Stimulated activated naive CD8-positive, alpha-beta T cell treated with anti-CD3 and anti-CD28 coated beads, Interleukin-15, amount 100 ng/mL, for 72 hours (primary cell): Measurements from ENCODE around the gene SLBP.
A peak's percentile ranks its signal among the peaks of the same experiment; 100 is the strongest.

ENCODE experiments used
- ATAC-seq: fragments of 150-1000 bp; cut with Tn5 transposase; 2 replicates; pipeline ENCODE4 v1.10.0; 2021; ENCODE audit warnings: mild to moderate bottlenecking, moderate library complexity
- DNase-seq, 2 donors: peaks; one replicate each; pipeline ENCODE4 v3.0.0; 2021 to 2022
- H3K27ac Mint-ChIP-seq, 2 donors: one replicate each; pipeline ENCODE4 v1.8.0; 2022; ENCODE audit warnings: mild to moderate bottlenecking in 2 of 2, mixed read lengths in 2 of 2, moderate library complexity in 2 of 2
- H3K27me3 Mint-ChIP-seq: one replicate; pipeline ENCODE4 v1.8.0; 2022; ENCODE audit warnings: mixed read lengths
- H3K4me1 Mint-ChIP-seq: one replicate; pipeline ENCODE4 v1.8.0; 2022; ENCODE audit warnings: mild to moderate bottlenecking, mixed read lengths
- H3K4me3 Mint-ChIP-seq, 2 donors: one replicate each; pipeline ENCODE4 v1.8.0; 2022; ENCODE audit warnings: mild to moderate bottlenecking in 2 of 2, mixed read lengths in 2 of 2, moderate library complexity in 1 of 2
- H3K9me3 Mint-ChIP-seq, 2 donors: one replicate each; pipeline ENCODE4 v1.8.0; 2022; ENCODE audit warnings: mixed read lengths in 2 of 2

The SLBP gene

GRCh38 chr4:1723131-1723801 is 11.1 kb upstream of the SLBP start:
- ATAC-seq = peak; percentile 35
- Mint-ChIP-seq H3K4me3 (peak overlapping the region; percentile 98 to 99), H3K27ac (peak overlapping the region; percentile 97 to 99), H3K27me3 (no peaks in the 10 kb centered on the region), H3K9me3 (no peaks in the 10 kb centered on the region), H3K4me1 (peaks cover 82% of the 10 kb centered on the region)
- DNase-seq = peak; percentile 54 to 69

- Mint-ChIP-seq H3K9me3 (no peaks in the 10 kb centered on the region), H3K27ac (peak overlapping the region; percentile 97 to 99), H3K27me3 (no peaks in the 10 kb centered on the region), H3K4me1 (peaks cover 82% of the 10 kb centered on the region), H3K4me3 (peak overlapping the region; percentile 98 to 99)
- DNase-seq (no peak), ATAC-seq (peak; percentile 0)
These were observed 10.5 kb upstream of the SLBP start for GRCh38 chr4:1722551-1723118.

GRCh38 chr4:1721666-1722550 is 9.8 kb upstream of the SLBP start:
- no peaks in the 10 kb centered on the region for H3K27me3 Mint-ChIP-seq
- H3K9me3 Mint-ChIP-seq = no peaks in the 10 kb centered on the region
- DNase-seq (no peak), ATAC-seq (peak; percentile 3)
- peaks cover 79% of the 10 kb centered on the region for H3K4me1 Mint-ChIP-seq
- H3K27ac Mint-ChIP-seq = peak overlapping the region; percentile 97 to 99
- H3K4me3 Mint-ChIP-seq = peak overlapping the region; percentile 98 to 99

GRCh38 chr4:1721003-1721665 is 9.0 kb upstream of the SLBP start, which contains the start of the genes TACC3 and TMEM129:
TSS of gene TACC3 (plus strand) at chr4:1721521. CDS start at chr4:1723422, 1,901 bp downstream.
TSS of gene TMEM129 (minus strand) at chr4:1721323. CDS start at chr4:1720837, 486 bp downstream.
- Mint-ChIP-seq H3K4me3 (peak within 1 kb of the TSS; percentile 98 to 99), H3K27me3 (no peaks in the 10 kb centered on the region), H3K9me3 (no peaks in the 10 kb centered on the region), H3K27ac (peak within 1 kb of the TSS; percentile 98 to 99), H3K4me1 (peaks cover 79% of the 10 kb centered on the region)
- DNase-seq (peak; percentile 93 to 96), ATAC-seq (peak; percentile 88)

- peak overlapping the region; percentile 98 for H3K27ac Mint-ChIP-seq
- H3K4me3 Mint-ChIP-seq = peak overlapping the region; percentile 94 to 98
- H3K9me3 Mint-ChIP-seq = no peaks in the 10 kb centered on the region
- DNase-seq (peak; percentile 51 to 66), ATAC-seq (peak; percentile 41)
- peaks cover 83% of the 10 kb centered on the region for H3K4me1 Mint-ChIP-seq
- no peaks in the 10 kb centered on the region for H3K27me3 Mint-ChIP-seq
These were observed 8.3 kb upstream of the SLBP start for GRCh38 chr4:1720163-1720983.

- Mint-ChIP-seq H3K27ac (no peak overlapping the region), H3K9me3 (no peaks in the 10 kb centered on the region), H3K4me1 (peaks cover 83% of the 10 kb centered on the region), H3K4me3 (no peak overlapping the region), H3K27me3 (no peaks in the 10 kb centered on the region)
- ATAC-seq (no peak), DNase-seq (no peak)
These were observed 6.2 kb upstream of the SLBP start for GRCh38 chr4:1718095-1718850.

- peak overlapping the region in 1 of 2 donors; percentile 80 for H3K27ac Mint-ChIP-seq
- peaks cover 79% of the 10 kb centered on the region for H3K4me1 Mint-ChIP-seq
- H3K27me3 Mint-ChIP-seq = no peaks in the 10 kb centered on the region
- no peaks in the 10 kb centered on the region for H3K9me3 Mint-ChIP-seq
- ATAC-seq (no peak), DNase-seq (no peak)
- H3K4me3 Mint-ChIP-seq = no peak overlapping the region
These were observed 5.3 kb upstream of the SLBP start for GRCh38 chr4:1717129-1718094.

- ATAC-seq (no peak), DNase-seq (no peak)
- H3K27ac Mint-ChIP-seq = peak overlapping the region in 1 of 2 donors; percentile 12
- no peaks in the 10 kb centered on the region for H3K9me3 Mint-ChIP-seq
- no peaks in the 10 kb centered on the region for H3K27me3 Mint-ChIP-seq
- H3K4me1 Mint-ChIP-seq = peaks cover 76% of the 10 kb centered on the region
- peak overlapping the region; percentile 42 to 45 for H3K4me3 Mint-ChIP-seq
These were observed 4.2 kb upstream of the SLBP start for GRCh38 chr4:1716065-1716945.

- Mint-ChIP-seq H3K27me3 (no peaks in the 10 kb centered on the region), H3K9me3 (no peaks in the 10 kb centered on the region), H3K4me3 (peak overlapping the region; percentile 99), H3K27ac (no peak overlapping the region), H3K4me1 (peaks cover 85% of the 10 kb centered on the region)
- DNase-seq (no peak), ATAC-seq (no peak)
These were observed 3.1 kb upstream of the SLBP start for GRCh38 chr4:1715002-1715758.

- Mint-ChIP-seq H3K4me3 (peak overlapping the region; percentile 99), H3K9me3 (no peaks in the 10 kb centered on the region), H3K27me3 (no peaks in the 10 kb centered on the region), H3K4me1 (peaks cover 85% of the 10 kb centered on the region), H3K27ac (no peak overlapping the region)
- DNase-seq (no peak), ATAC-seq (no peak)
These were observed 2.3 kb upstream of the SLBP start for GRCh38 chr4:1714303-1715001.
